Activated CD8-positive, alpha-beta memory T cell treated with anti-CD3 and anti-CD28 coated beads, Interleukin-2, amount 50 U/mL, for 1 hour (primary cell): ENCODE measurements around the gene SORCS2.

ENCODE experiments used
- DNase-seq: peaks from one replicate; pipeline ENCODE4 v3.0.0-alpha.2; 2020; ENCODE audit errors: extremely low read depth

SORCS2 gene

GRCh38 chr4:7612311-7612897 lies 420.1 kb downstream of the SORCS2 start:
- no peak for DNase-seq

- no peak for DNase-seq
Measured at GRCh38 chr4:7614350-7614949, 422.1 kb downstream of the SORCS2 start.

- DNase-seq = no peak
Measured at GRCh38 chr4:7616193-7616592, 423.9 kb downstream of the SORCS2 start.

GRCh38 chr4:7618361-7618760 lies 426.0 kb downstream of the SORCS2 start:
- DNase-seq = no peak

GRCh38 chr4:7620086-7620813 lies 427.9 kb downstream of the SORCS2 start:
- DNase-seq = no peak

GRCh38 chr4:7620814-7621176 lies 428.5 kb downstream of the SORCS2 start:
- DNase-seq = no peak

GRCh38 chr4:7621252-7622035 lies 429.1 kb downstream of the SORCS2 start:
- DNase-seq = no peak

GRCh38 chr4:7622371-7622770 lies 430.0 kb downstream of the SORCS2 start:
- DNase-seq = no peak

GRCh38 chr4:7623468-7623867 lies 431.1 kb downstream of the SORCS2 start:
- DNase-seq = no peak

- DNase-seq = no peak
Measured at GRCh38 chr4:7624396-7624980, 432.1 kb downstream of the SORCS2 start.

- no peak for DNase-seq
Measured at GRCh38 chr4:7625071-7625470, 432.7 kb downstream of the SORCS2 start.

- DNase-seq = no peak
Measured at GRCh38 chr4:7626531-7626930, 434.2 kb downstream of the SORCS2 start.

- DNase-seq = no peak
Measured at GRCh38 chr4:7627251-7628250, 435.2 kb downstream of the SORCS2 start.

GRCh38 chr4:7628432-7628831 lies 436.1 kb downstream of the SORCS2 start:
- no peak for DNase-seq

- DNase-seq = no peak
Measured at GRCh38 chr4:7629501-7630254, 437.3 kb downstream of the SORCS2 start.

GRCh38 chr4:7630568-7631287 lies 438.4 kb downstream of the SORCS2 start:
- no peak for DNase-seq

- DNase-seq = no peak
Measured at GRCh38 chr4:7631288-7632014, 439.1 kb downstream of the SORCS2 start.

GRCh38 chr4:7632341-7632740 lies 440.0 kb downstream of the SORCS2 start:
- DNase-seq = no peak

GRCh38 chr4:7632971-7633370 lies 440.6 kb downstream of the SORCS2 start:
- DNase-seq = no peak
